IMR-90 (cell line): Measurements from ENCODE around the gene SDCCAG8.

Experiments used
- BHLHE40 ChIP-seq: fragments of 150-350 bp; IDR thresholded peaks from 2 replicates; pipeline ENCODE4 v1.6.1; 2016; ENCODE audit warnings: mild to moderate bottlenecking, low read depth, low read length
- CEBPB ChIP-seq: IDR thresholded peaks from 2 replicates; pipeline ENCODE4 v1.6.1; 2012; ENCODE audit warnings: low read depth, low read length, improper control_type of control experiment
- CHD1 ChIP-seq: IDR thresholded peaks from 2 replicates; pipeline ENCODE4 v1.6.1; 2012; ENCODE audit warnings: low read depth, low read length, improper control_type of control experiment
- MAFK ChIP-seq: IDR thresholded peaks from 2 replicates; pipeline ENCODE4 v1.6.1; 2012; ENCODE audit warnings: low read depth, low read length, improper control_type of control experiment
- MAZ ChIP-seq: IDR thresholded peaks from 2 replicates; pipeline ENCODE4 v1.6.1; 2012; ENCODE audit warnings: low read depth, mild to moderate bottlenecking, low read length, improper control_type of control experiment, moderate library complexity, borderline replicate concordance
- MXI1 ChIP-seq: IDR thresholded peaks from 2 replicates; pipeline ENCODE4 v1.6.1; 2012; ENCODE audit warnings: low read depth, mild to moderate bottlenecking, low read length, moderate library complexity, borderline replicate concordance
- NFE2L2 ChIP-seq: fragments of 150-350 bp; IDR thresholded peaks from 2 replicates; pipeline ENCODE4 v1.6.1; 2016; ENCODE audit warnings: low read depth, mild to moderate bottlenecking, low read length
- POLR2A ChIP-seq: IDR thresholded peaks from 2 replicates; pipeline ENCODE4 v1.6.1; 2012; ENCODE audit warnings: mild to moderate bottlenecking, low read depth, low read length
- RAD21 ChIP-seq: IDR thresholded peaks from 2 replicates; pipeline ENCODE4 v1.6.1; 2012; ENCODE audit warnings: low read length, improper control_type of control experiment
- RCOR1 ChIP-seq: IDR thresholded peaks from 2 replicates; pipeline ENCODE4 v1.6.1; 2012; ENCODE audit warnings: mild to moderate bottlenecking, low read length, improper control_type of control experiment; ENCODE audit not compliant: insufficient replicate concordance
- SMC3 ChIP-seq: fragments of 150-350 bp; IDR thresholded peaks from 2 replicates; pipeline ENCODE4 v1.6.1; 2016; ENCODE audit warnings: low read depth, mild to moderate bottlenecking, antibody characterized with exemption, low read length, moderate library complexity
- TF ChIP-seq, protein P1 (sequence below): conservative IDR thresholded peaks from 2 replicates; pipeline ENCODE4 v1.5.1; 2012; ENCODE audit warnings: mild to moderate bottlenecking, low read depth, low read length, improper control_type of control experiment
- TF ChIP-seq, protein P2 (sequence below): fragments of 150-350 bp; IDR thresholded peaks from 2 replicates; pipeline ENCODE4 v1.6.1; 2016; ENCODE audit warnings: low read depth, mild to moderate bottlenecking, low read length, moderate library complexity, borderline replicate concordance
- TF ChIP-seq, protein P3 (sequence below): fragments of 150-350 bp; IDR thresholded peaks from 2 replicates; pipeline ENCODE4 v1.6.1; 2017; ENCODE audit warnings: mild to moderate bottlenecking, antibody characterized with exemption, low read length, low read depth

DNA sequence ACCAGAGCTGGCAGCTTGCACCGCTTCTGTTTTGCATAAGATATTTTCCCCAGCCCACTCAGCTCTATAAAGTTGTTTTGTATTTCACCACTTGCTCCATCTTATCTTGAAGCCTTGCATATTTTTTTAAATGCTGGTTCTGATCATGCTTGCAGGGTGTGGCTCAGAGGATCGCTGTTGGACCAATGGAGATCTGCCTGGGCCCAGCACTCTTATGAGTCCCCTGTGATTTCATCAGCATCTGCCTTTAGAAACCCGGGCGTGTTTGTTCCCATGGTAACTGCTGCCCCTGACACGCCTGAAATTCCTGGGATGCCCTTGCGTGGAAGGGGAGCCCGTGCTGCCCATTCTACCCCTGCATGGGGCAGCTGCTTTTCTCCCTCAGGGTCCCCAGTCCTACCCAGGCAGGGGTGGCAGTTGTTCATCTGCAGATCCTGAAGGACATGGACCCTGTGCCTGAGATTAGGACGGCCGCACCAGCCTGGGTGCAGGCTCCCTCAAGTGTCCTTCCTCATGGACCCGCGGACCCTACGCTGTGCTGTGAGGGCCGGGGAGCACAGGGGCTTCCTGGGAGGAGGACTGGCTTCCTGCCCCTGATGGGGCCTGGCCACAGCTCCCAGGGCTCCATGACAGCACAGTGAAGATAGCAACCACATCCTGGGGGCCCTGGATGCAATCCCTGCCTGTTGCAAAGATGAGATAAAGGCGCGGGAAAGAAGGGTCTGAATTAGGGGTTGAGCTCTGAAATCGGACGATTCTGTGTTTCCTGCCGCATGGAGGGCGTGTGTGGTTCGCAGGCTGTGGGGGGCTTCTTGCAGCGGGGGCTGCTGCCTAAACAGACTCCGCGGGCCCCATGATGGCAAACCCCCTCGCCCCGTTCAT, 226.5 kb downstream of the SDCCAG8 start:
- TF ChIP-seq CHD1 (no peak), RCOR1 (no peak), NFE2L2 (no peak), POLR2A (no peak), MXI1 (no peak), RAD21 (no peak), MAZ (no peak), SMC3 (no peak), CEBPB (peak; percentile 55), MAFK (no peak), BHLHE40 (no peak)
- TF ChIP-seq, protein P1, sequence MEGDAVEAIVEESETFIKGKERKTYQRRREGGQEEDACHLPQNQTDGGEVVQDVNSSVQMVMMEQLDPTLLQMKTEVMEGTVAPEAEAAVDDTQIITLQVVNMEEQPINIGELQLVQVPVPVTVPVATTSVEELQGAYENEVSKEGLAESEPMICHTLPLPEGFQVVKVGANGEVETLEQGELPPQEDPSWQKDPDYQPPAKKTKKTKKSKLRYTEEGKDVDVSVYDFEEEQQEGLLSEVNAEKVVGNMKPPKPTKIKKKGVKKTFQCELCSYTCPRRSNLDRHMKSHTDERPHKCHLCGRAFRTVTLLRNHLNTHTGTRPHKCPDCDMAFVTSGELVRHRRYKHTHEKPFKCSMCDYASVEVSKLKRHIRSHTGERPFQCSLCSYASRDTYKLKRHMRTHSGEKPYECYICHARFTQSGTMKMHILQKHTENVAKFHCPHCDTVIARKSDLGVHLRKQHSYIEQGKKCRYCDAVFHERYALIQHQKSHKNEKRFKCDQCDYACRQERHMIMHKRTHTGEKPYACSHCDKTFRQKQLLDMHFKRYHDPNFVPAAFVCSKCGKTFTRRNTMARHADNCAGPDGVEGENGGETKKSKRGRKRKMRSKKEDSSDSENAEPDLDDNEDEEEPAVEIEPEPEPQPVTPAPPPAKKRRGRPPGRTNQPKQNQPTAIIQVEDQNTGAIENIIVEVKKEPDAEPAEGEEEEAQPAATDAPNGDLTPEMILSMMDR, result no peak
- TF ChIP-seq, protein P2, sequence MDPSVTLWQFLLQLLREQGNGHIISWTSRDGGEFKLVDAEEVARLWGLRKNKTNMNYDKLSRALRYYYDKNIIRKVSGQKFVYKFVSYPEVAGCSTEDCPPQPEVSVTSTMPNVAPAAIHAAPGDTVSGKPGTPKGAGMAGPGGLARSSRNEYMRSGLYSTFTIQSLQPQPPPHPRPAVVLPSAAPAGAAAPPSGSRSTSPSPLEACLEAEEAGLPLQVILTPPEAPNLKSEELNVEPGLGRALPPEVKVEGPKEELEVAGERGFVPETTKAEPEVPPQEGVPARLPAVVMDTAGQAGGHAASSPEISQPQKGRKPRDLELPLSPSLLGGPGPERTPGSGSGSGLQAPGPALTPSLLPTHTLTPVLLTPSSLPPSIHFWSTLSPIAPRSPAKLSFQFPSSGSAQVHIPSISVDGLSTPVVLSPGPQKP, result no peak
- TF ChIP-seq, protein P3, sequence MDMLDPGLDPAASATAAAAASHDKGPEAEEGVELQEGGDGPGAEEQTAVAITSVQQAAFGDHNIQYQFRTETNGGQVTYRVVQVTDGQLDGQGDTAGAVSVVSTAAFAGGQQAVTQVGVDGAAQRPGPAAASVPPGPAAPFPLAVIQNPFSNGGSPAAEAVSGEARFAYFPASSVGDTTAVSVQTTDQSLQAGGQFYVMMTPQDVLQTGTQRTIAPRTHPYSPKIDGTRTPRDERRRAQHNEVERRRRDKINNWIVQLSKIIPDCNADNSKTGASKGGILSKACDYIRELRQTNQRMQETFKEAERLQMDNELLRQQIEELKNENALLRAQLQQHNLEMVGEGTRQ, result no peak
